Pancreas (tissue), 10 donors: Measurements from ENCODE around the gene PAX3. TPM values are rescaled to one million over a fixed set of nuclear protein-coding genes. Genes with fewer than 3 reads are reported as not detected.

Experiments used
- ATAC-seq, 4 donors: fragments of 200-7000 bp; cut with Tn5 transposase; one replicate each; pipeline versions ENCODE4 v1.8.0 to v1.9.1; 2020; ENCODE audit warnings: mild to moderate bottlenecking in 4 of 4, moderate library complexity in 4 of 4
- DNase-seq, 6 donors: peaks; one replicate each; pipeline ENCODE4 v3.0.0-alpha.2; 2020
- FAIRE-seq: peaks from 2 replicates; lab custom pipeline; 2012; peaks lifted over from hg19 to GRCh38; lab: Jason Lieb, UNC
- H3K27ac ChIP-seq, 4 donors: fragments of 200-600 bp; sonication (generic); 1 replicate in 3 of 4; 2 replicates in 1 of 4; pipeline versions ENCODE4 v1.5.0 to v1.8.0; 2020
- H3K27me3 ChIP-seq, 4 donors: fragments of 200-600 bp; one replicate each; pipeline ENCODE4 v1.8.0; 2021
- H3K36me3 ChIP-seq, 3 donors: fragments of 200-600 bp; sonication (generic) in 1 of 3; one replicate each; pipeline versions ENCODE4 v1.5.0 to v1.8.0; 2020 to 2021
- H3K4me1 ChIP-seq, 3 donors: fragments of 200-600 bp; one replicate each; pipeline ENCODE4 v1.8.0; 2021
- H3K4me3 ChIP-seq, 4 donors: fragments of 200-600 bp; sonication (generic) in 2 of 4; one replicate each; pipeline versions ENCODE4 v1.5.0 to v1.8.0; 2020 to 2021
- H3K9me3 ChIP-seq, 4 donors: fragments of 200-600 bp; one replicate each; pipeline ENCODE4 v1.8.0; 2021
- CTCF ChIP-seq, 4 donors: fragments of 200-600 bp; sonication (generic) in 3 of 4; IDR thresholded peaks; one replicate each; pipeline versions ENCODE4 v1.5.0 to v1.8.0; 2021; ENCODE audit warnings: antibody characterized with exemption in 4 of 4
- WGBS, 2 donors: extraction: QIAGEN DNeasy Blood & Tissue Kit; methylation state at CpG; one replicate each; pipeline ENCODE4 v1.1.7; 2013; 5-methylcytosine and 5-hydroxymethylcytosine counted together
- intact Hi-C, 3 donors: fragments of 100-400 bp; cut with DNase I; formaldehyde crosslinking; loops; one replicate each; pipeline versions ENCODE4 v1.11.1 to v1.14.2; 2022
- polyA plus RNA-seq, 2 donors: library from polyadenylated mRNA; stranded (reverse); fragments of 200-250 nt; gene quantifications; one replicate each; pipeline ENCODE4 v1.2.3, GENCODE V29; 2013
- total RNA-seq, 6 donors: library from RNA; stranded (reverse); fragmentation: NEBNext Ultra II Directional in 4 of 6; extraction: Animal tissue kit (Norgen Biotek cat#: 25700) in 4 of 6; gene quantifications; one replicate each; pipeline versions ENCODE4 v1.2.1 to v1.2.4, GENCODE V29; 2021 to 2023
- donor health status: healthy with polysubstance abuse.
- donor health status: DM: no; HTN: no; CAD: no; lungs with moderate emphysema.
- donor health status: DM: no; HTN: no; CAD: no.
- donor health status: control.
- donor health status: control.
- donor health status: Bipolar disorder and iron deficiency.
- donor health status: DM: yes; HTN: yes; CAD: no.
- donor health status: DM: no; HTN: no; CAD: no.
- donor health status: DM: no; HTN: no; CAD: no.
- donor health status: DM: yes; HTN: yes; CAD: no.

The PAX3 gene
- total and polyA plus RNA-seq, 8 donors: not detected

GRCh38 chr2:222271854-222272253 is 26.9 kb downstream of the PAX3 start:
- Histone ChIP-seq H3K27ac (no peak overlapping the region), H3K27me3 (peaks cover 0 to 23% (median 10%) of the 10 kb centered on the region in 4 donors), H3K36me3 (no peaks in the 10 kb centered on the region), H3K9me3 (no peaks in the 10 kb centered on the region), H3K4me1 (no peaks in the 10 kb centered on the region), H3K4me3 (no peak overlapping the region)
- DNase-seq (no peak), ATAC-seq (no peak), FAIRE-seq (no peak)
- 51 to 59% methylated on average over 5 of the region's 5 CpGs for WGBS, 2 donors
- intact Hi-C loops: no loop called here
- TF ChIP-seq CTCF (IDR thresholded peaks at IDR 0.05): no peak

GRCh38 chr2:222270396-222270795 is 28.4 kb downstream of the PAX3 start:
- Histone ChIP-seq H3K9me3 (no peaks in the 10 kb centered on the region), H3K27ac (no peak overlapping the region), H3K4me1 (no peaks in the 10 kb centered on the region), H3K4me3 (no peak overlapping the region), H3K27me3 (peaks cover 0 to 23% (median 10%) of the 10 kb centered on the region in 4 donors), H3K36me3 (no peaks in the 10 kb centered on the region)
- no peak for TF ChIP-seq CTCF (IDR thresholded peaks at IDR 0.05)
- ATAC-seq (no peak), DNase-seq (no peak), FAIRE-seq (no peak)
- WGBS, 2 donors: 76 to 87% methylated on average over 3 of the region's 3 CpGs
- intact Hi-C loops: no loop called here

GRCh38 chr2:222269132-222269531 is 29.7 kb downstream of the PAX3 start:
- intact Hi-C loops: no loop called here
- Histone ChIP-seq H3K4me1 (no peaks in the 10 kb centered on the region), H3K27me3 (peaks cover 0 to 20% (median 6%) of the 10 kb centered on the region in 4 donors), H3K4me3 (no peak overlapping the region), H3K9me3 (no peaks in the 10 kb centered on the region), H3K27ac (no peak overlapping the region), H3K36me3 (no peaks in the 10 kb centered on the region)
- DNase-seq (no peak), FAIRE-seq (no peak), ATAC-seq (no peak)
- WGBS, 2 donors: 13 to 18% methylated on average over 9 of the region's 9 CpGs
- no peak for TF ChIP-seq CTCF (IDR thresholded peaks at IDR 0.05)

- ATAC-seq (no peak), FAIRE-seq (no peak), DNase-seq (no peak)
- no peaks in the 10 kb centered on the region for H3K36me3 ChIP-seq
- H3K4me1 ChIP-seq: no peaks in the 10 kb centered on the region
- no peaks in the 10 kb centered on the region for H3K9me3 ChIP-seq
- 23 to 25% methylated on average over 16 of the region's 16 CpGs for WGBS, 2 donors
- TF ChIP-seq CTCF (IDR thresholded peaks at IDR 0.05): no peak
- no peak overlapping the region for H3K27ac ChIP-seq
- intact Hi-C loops: no loop called here
- H3K4me3 ChIP-seq: no peak overlapping the region
- H3K27me3 ChIP-seq: peaks cover under 1 to 17% (median 5%) of the 10 kb centered on the region in 4 donors
Observed at GRCh38 chr2:222268311-222268990, 30.3 kb downstream of the PAX3 start.

GRCh38 chr2:222264791-222265320 is 33.9 kb downstream of the PAX3 start:
- DNase-seq (no peak), ATAC-seq (no peak), FAIRE-seq (no peak)
- intact Hi-C loops: no loop called here
- no peaks in the 10 kb centered on the region for H3K36me3 ChIP-seq
- H3K9me3 ChIP-seq: no peaks in the 10 kb centered on the region
- no peak overlapping the region for H3K4me3 ChIP-seq
- no peaks in the 10 kb centered on the region for H3K4me1 ChIP-seq
- WGBS, 2 donors: 43% methylated on average over 4 of the region's 4 CpGs
- no peak for TF ChIP-seq CTCF (IDR thresholded peaks at IDR 0.05)
- H3K27me3 ChIP-seq: peaks cover 2 to 18% (median 9%) of the 10 kb centered on the region in 4 donors
- H3K27ac ChIP-seq: no peak overlapping the region
